GM21360 (cell line): ENCODE measurements around the gene TACR1.
"Not testable (repeated sequence)": the region's sequence is repeated elsewhere in the genome, so short reads cannot be mapped to it uniquely, and the experiment has no call there.

ENCODE experiments used
- ATAC-seq: cut with Tn5 transposase; IDR thresholded peaks from one replicate; pipeline ENCODE4 v1.9.1; 2021; ENCODE audit warnings: mild to moderate bottlenecking, moderate library complexity; ENCODE audit not compliant: unreplicated experiment

The TACR1 gene

DNA sequence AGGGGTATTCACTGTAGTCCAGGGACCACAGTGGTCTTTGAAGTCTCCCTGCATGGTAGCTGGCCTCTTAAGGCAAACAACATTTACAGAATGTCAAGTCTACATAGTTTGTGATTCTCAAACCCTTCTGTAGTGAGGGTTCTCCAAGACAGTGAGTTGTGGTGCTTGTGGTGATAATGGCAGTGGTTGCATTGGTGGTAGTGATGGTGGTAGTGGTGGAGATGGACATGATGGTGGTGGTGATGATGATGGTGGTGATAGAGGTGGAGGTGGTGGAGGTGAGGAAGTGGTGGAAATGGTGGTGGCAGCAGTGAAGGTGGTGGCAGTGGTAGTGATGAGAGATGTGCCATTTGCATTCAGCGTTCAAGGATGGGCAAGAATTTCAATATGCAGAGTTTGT, 104.9 kb downstream of the TACR1 start:
- ATAC-seq: no peak

GRCh38 chr2:75090770-75091515, 108.4 kb downstream of the TACR1 start:
- ATAC-seq: no peak

DNA sequence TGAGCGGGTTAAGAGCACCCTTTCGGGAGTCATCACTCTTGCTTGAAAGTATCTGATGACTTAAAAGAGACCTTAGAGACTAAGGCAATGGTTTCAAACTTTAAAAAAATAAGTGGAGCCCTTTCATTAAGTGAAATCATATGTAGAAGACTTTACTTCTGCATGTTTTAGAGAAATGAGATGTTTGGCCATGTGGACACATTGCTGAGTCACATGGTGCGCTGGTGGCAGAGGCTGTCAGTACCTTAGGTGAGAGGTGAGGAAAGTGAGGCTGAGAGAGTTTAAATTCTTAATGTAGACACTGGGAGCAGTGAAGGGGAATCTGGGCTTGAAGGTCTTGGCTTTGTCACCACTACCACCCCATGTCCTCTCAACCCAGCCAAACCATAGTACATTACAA, 109.8 kb downstream of the TACR1 start:
- ATAC-seq: no peak

- no peak for ATAC-seq
These were observed 110.5 kb downstream of the TACR1 start for GRCh38 chr2:75088791-75089190.

DNA sequence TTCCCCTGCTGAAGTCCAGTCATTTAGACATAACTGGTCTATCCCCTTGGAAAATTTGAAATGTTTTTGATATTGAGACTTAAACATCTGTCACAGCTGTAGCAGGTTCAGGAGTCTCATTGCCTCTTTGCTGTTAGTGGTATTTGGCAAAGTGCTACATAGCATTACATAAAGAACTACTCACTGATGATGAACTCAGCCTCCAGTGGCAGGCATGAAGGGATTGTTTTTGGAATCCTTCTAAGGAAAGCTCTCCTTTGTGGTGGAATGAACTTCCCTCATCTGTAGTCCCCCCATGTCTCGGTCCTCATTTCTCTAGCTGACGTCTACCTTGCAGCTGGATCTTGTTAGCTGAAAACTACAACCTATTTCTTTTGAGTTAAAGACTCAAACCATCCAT, 111.6 kb downstream of the TACR1 start:
- no peak for ATAC-seq

DNA sequence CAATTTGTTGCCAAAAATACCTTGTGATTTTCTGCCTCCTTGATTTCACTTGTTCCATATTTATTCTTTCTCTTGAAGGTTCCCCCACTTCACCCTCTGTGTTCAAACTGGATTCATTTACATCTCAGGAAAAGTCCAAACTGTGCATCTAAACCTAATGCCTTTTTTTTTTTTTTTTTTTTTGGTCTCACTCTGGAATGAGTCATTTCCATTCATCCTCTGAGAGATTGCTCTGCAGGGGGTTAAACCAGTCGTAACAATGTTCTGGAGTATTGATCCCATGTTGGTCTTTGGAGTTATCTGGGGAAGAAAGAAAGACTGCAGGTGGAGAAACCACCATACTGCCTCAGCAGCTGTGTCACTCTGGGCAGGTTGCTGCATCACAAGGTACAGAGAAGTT, 119.7 kb downstream of the TACR1 start:
- ATAC-seq: no peak

GRCh38 chr2:75077909-75078308, 121.4 kb downstream of the TACR1 start:
- ATAC-seq: peak; percentile 60

DNA sequence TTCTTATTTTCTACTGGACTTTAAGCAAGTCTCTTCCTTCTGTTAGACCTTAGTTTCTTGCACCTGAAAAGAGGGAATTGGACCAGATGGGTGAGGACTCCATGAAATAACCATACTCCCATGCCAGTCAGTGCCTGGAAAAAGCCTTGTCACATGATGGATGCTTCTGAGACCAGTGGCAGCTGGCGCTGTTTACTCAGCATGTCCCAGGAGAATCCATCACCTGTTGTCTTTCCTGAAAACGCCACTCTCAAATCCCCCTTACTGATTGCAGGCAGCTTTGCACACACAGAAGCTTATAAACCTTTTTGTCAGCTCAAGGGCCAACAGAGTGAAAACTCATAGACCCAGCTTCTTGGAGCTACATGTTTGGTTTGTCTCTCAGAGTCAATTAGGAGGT, 123.2 kb downstream of the TACR1 start:
- no peak for ATAC-seq

- no peak for ATAC-seq
These were observed 124.6 kb downstream of the TACR1 start for GRCh38 chr2:75074708-75075107.

GRCh38 chr2:75074228-75074627, 125.1 kb downstream of the TACR1 start:
- ATAC-seq: no peak

- no peak for ATAC-seq
These were observed 127.6 kb downstream of the TACR1 start for GRCh38 chr2:75071766-75072165.

GRCh38 chr2:75068546-75068945, 130.8 kb downstream of the TACR1 start:
- no peak for ATAC-seq

DNA sequence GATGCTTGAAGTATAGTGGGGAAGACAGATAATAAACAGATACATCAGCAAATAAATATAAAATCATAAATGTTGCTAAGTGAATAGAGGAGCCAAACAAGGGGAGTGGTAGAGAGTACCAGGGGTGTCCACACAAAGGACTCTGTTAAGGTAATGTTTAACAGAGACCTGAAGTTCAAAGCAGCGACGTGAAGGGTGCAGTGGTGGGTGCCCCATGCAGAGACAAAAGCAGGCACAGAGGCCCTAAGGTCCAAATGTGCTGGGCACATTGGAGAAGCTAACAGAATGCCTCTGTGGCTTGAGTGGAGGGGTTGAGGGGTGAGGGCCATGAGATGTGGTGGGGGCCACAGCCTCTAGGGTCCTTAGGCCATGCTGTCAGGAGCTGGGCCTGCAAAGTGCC, 131.8 kb downstream of the TACR1 start:
- ATAC-seq: no peak

DNA sequence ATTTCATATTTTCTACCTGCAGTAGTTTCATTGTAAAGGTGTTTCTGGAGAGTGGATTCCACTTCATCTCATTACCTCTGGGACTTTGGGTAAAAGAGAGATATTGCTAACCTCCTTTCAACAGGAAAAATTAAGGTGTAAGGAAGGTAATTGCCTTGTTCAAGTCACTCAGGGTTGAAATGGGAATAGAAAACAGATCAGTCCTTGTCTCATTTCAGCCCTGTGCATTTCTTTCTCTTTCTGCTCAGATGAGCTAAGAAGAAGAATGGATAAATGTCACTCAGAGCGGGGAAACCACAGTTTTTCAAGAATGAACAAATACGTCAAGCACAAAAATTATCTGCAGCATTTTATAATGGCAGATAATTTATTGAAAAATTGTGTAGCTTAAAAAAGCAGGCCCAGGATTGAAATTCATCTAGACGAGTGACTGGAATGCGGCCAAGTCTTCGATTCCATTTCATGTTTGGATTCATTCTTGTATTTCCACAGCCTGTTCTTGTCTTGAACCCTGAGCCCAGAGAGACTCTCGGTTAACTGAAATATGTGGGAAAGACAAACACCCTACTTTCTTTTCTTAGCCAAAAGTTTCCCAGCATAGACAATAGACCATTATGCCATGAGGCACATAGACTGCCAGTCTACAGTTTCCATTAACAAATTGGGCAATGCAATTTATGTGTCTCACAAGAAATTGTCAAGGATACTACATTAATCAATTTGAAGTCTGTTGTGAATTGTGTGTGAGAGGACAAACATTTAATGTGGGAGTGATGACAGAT, 133.0 kb downstream of the TACR1 start:
- no peak for ATAC-seq

- ATAC-seq: no peak
These were observed 133.8 kb downstream of the TACR1 start for GRCh38 chr2:75065402-75066008.

- ATAC-seq: peak; percentile 57
These were observed 134.5 kb downstream of the TACR1 start for GRCh38 chr2:75064691-75065396.

DNA sequence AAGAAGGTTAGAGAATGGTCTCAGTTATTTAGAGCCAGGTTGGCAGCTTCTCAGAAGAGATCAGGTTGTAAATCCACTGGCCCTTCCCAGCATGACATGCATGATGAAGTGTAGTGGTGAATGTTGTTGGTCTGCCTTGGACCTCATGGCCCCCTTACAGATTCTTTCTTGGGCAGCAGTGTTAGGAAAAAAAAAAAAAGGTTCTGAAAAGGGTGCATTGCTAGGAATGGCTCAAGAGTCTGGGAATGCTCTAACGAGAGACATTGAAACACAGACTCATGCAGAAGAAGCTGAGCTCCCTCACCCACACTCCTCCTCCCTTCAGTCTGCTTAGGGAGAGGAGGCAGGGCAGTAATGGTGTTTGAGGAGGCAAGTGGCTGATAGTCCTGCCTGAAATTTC, 135.4 kb downstream of the TACR1 start:
- ATAC-seq: no peak

- no peak for ATAC-seq
These were observed 140.9 kb downstream of the TACR1 start for GRCh38 chr2:75058427-75058826.

DNA sequence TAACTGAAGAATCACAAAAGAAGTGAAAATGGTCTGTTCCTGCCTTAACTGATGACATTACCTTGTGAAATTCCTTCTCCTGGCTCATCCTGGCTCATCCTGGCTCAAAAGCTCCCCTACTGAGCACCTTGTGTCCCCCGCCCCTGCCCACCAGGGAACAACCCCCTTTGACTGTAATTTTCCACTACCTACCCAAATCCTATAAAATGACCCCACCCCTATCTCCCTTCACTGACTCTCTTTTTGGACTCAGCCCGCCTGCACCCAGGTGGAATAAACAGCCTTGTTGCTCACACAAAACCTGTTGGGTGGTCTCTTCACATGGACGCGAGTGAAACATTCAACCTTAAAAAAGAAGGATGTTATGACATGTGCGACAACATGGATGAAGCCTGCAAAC, 142.2 kb downstream of the TACR1 start:
- ATAC-seq: not testable (repeated sequence)

DNA sequence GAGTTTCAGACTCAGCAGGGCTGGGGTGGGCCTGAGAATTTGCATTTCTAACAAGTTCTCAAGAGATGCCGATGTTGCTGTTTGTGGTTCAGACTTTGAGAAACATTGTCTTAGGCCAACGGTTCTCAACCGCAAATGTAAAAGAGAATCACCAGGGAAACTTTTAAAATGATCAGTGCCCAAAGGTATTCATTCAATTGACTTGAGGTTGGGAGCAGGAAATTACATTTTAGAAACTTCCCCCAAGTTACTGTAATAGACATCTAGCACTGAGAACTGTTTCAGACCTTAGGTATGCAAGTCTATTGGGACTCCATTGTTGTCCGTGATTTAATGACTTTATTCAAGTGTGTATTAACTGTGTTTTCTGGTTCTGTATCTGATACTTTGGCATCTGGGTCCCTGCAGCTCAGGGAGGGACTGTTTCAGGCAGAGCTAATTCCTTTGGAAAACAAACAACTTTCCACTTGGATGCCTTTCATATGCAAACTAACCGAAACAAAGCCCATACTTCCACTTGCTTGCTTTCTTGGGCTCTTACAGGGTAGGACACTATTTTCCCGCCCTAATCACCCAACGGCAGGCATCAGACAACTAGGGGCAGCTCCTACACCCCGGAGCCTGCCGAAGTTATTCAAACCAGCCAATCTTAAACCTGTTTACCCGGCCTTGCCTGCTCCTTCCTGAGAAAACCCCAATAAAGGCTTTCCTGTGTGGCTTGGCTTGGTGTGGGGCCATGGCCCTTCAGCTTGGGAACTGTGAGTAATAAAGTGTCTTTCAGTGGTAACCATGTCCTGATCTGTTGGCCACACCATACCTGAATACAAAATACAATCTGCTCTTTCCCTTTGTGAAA, 143.3 kb downstream of the TACR1 start:
- ATAC-seq: peak; percentile 74
